Peyer's patch (tissue), 4 donors: Measurements from ENCODE around the gene POU2AF3. TPM values are rescaled to one million over a fixed set of nuclear protein-coding genes. Genes with fewer than 3 reads are reported as not detected.
A peak's percentile ranks its signal among the peaks of the same experiment; 100 is the strongest.
"Not testable (repeated sequence)": the region's sequence is repeated elsewhere in the genome, so short reads cannot be mapped to it uniquely, and the experiment has no call there.

Experiments
- DNase-seq, 3 donors: peaks; one replicate each; pipeline ENCODE4 v3.0.0-alpha.2; 2017 to 2019
- H3K27ac ChIP-seq, 4 donors: fragments of 200-600 bp; sonication (generic); one replicate each; pipeline ENCODE4 v1.5.1; 2016 to 2019
- H3K27me3 ChIP-seq, 2 donors: fragments of 200-600 bp; sonication (generic); one replicate each; pipeline ENCODE4 v1.5.1; 2019
- H3K36me3 ChIP-seq, 3 donors: fragments of 200-600 bp; sonication (generic); one replicate each; pipeline ENCODE4 v1.5.1; 2016 to 2019
- H3K4me1 ChIP-seq, 4 donors: fragments of 200-600 bp; sonication (generic); one replicate each; pipeline ENCODE4 v1.5.1; 2016 to 2019
- H3K4me3 ChIP-seq, 4 donors: fragments of 200-600 bp; sonication (generic); 1 replicate in 3 of 4; 2 replicates in 1 of 4; pipeline ENCODE4 v1.5.1; 2016 to 2019; ENCODE audit warnings: mild to moderate bottlenecking in 1 of 4
- H3K9me3 ChIP-seq, 4 donors: fragments of 200-600 bp; sonication (generic); one replicate each; pipeline ENCODE4 v1.5.1; 2016 to 2019; ENCODE audit warnings: mild to moderate bottlenecking in 1 of 4
- CTCF ChIP-seq, 6 experiments: fragments of 450-650 bp in 4 of 6; fragments of 200-600 bp in 2 of 6; sonication (generic) in 1 of 6; IDR thresholded peaks; one replicate each; pipeline ENCODE4 v1.5.1; 2017 to 2019; ENCODE audit warnings: antibody characterized with exemption in 6 of 6, mild to moderate bottlenecking in 3 of 6, moderate library complexity in 1 of 6
- POLR2A ChIP-seq, 2 donors: fragments of 450-650 bp; IDR thresholded peaks; one replicate each; pipeline ENCODE4 v1.5.1; 2017; ENCODE audit warnings: antibody characterized with exemption in 2 of 2, mild to moderate bottlenecking in 2 of 2, moderate library complexity in 2 of 2
- total RNA-seq, 4 donors: library from RNA; depleted of rRNA; stranded (reverse); fragments of >200 nt; gene quantifications; one replicate each; pipeline ENCODE4 v1.1.0, GENCODE V29; 2016

The POU2AF3 gene
- total RNA-seq, 4 donors from 2014 or later = 2.5 to 14.9 (median 11.4) TPM

GRCh38 chr11:111272420-111272819 lies 25.9 kb upstream of the POU2AF3 start:
- Histone ChIP-seq H3K9me3 (no peaks in the 10 kb centered on the region), H3K4me1 (no peaks in the 10 kb centered on the region), H3K4me3 (no peak overlapping the region), H3K36me3 (no peaks in the 10 kb centered on the region), H3K27ac (no peak overlapping the region), H3K27me3 (no peaks in the 10 kb centered on the region)
- DNase-seq = no peak
- TF ChIP-seq POLR2A (IDR thresholded peaks at IDR 0.05) = no peak
- TF ChIP-seq CTCF (IDR thresholded peaks at IDR 0.05) = no peak

- no peak for TF ChIP-seq POLR2A (IDR thresholded peaks at IDR 0.05)
- TF ChIP-seq CTCF (IDR thresholded peaks at IDR 0.05) = no peak
- DNase-seq = no peak
- H3K36me3 ChIP-seq = no peaks in the 10 kb centered on the region
- peak overlapping the region in 2 of 4 donors; percentile 54 to 74 for H3K27ac ChIP-seq
- peaks cover 0 to 26% (median 3%) of the 10 kb centered on the region in 4 donors for H3K4me1 ChIP-seq
- no peak overlapping the region for H3K4me3 ChIP-seq
- no peaks in the 10 kb centered on the region for H3K27me3 ChIP-seq
- H3K9me3 ChIP-seq = no peaks in the 10 kb centered on the region
Measured at GRCh38 chr11:111282562-111283075, 15.7 kb upstream of the POU2AF3 start.

- Histone ChIP-seq H3K9me3 (no peaks in the 10 kb centered on the region), H3K27ac (peak overlapping the region in 3 of 4 donors; percentile 23 to 74 (median 46)), H3K4me3 (no peak overlapping the region), H3K27me3 (no peaks in the 10 kb centered on the region), H3K36me3 (no peaks in the 10 kb centered on the region), H3K4me1 (peaks cover 0 to 26% (median 3%) of the 10 kb centered on the region in 4 donors)
- peak in 1 of 2 donors; percentile 35 for TF ChIP-seq POLR2A (IDR thresholded peaks at IDR 0.05)
- TF ChIP-seq CTCF (IDR thresholded peaks at IDR 0.05) = no peak
- DNase-seq = peak in 2 of 3 donors; percentile 73 to 75
Measured at GRCh38 chr11:111283945-111284481, 14.3 kb upstream of the POU2AF3 start.

GRCh38 chr11:111285189-111286091 lies 12.9 kb upstream of the POU2AF3 start:
- Histone ChIP-seq H3K36me3 (no peaks in the 10 kb centered on the region), H3K4me3 (no peak overlapping the region), H3K27ac (peak overlapping the region in 1 of 4 donors; percentile 66), H3K9me3 (no peaks in the 10 kb centered on the region), H3K27me3 (no peaks in the 10 kb centered on the region), H3K4me1 (peaks cover 0 to 26% (median 3%) of the 10 kb centered on the region in 4 donors)
- peak in 1 of 3 donors; percentile 52 for DNase-seq
- TF ChIP-seq POLR2A (IDR thresholded peaks at IDR 0.05) (no peak), CTCF (IDR thresholded peaks at IDR 0.05) (no peak)

GRCh38 chr11:111291764-111292163 lies 6.6 kb upstream of the POU2AF3 start:
- TF ChIP-seq CTCF (IDR thresholded peaks at IDR 0.05) (no peak), POLR2A (IDR thresholded peaks at IDR 0.05) (no peak)
- H3K27ac ChIP-seq = no peak overlapping the region

GRCh38 chr11:111292408-111292807 lies 5.9 kb upstream of the POU2AF3 start:
- not testable (repeated sequence) for H3K4me1 ChIP-seq, H3K27me3 ChIP-seq, H3K4me3 ChIP-seq, H3K27ac ChIP-seq, DNase-seq, H3K9me3 ChIP-seq, H3K36me3 ChIP-seq

More at GRCh38 chr11:111291764-111292163, 6.6 kb upstream of the POU2AF3 start:
- Histone ChIP-seq H3K36me3 (no peaks in the 10 kb centered on the region), H3K9me3 (no peaks in the 10 kb centered on the region), H3K4me1 (no peaks in the 10 kb centered on the region), H3K27me3 (no peaks in the 10 kb centered on the region), H3K4me3 (no peak overlapping the region)
- DNase-seq = no peak
